IMR-90 (cell line): ENCODE data around the gene FLT4.

ENCODE experiments used
- CEBPB ChIP-seq: IDR thresholded peaks from 2 replicates; pipeline ENCODE4 v1.6.1; 2012; ENCODE audit warnings: low read depth, low read length, improper control_type of control experiment
- CTCF ChIP-seq: conservative IDR thresholded peaks from 2 replicates; pipeline ENCODE4 v1.5.1; 2012; ENCODE audit warnings: mild to moderate bottlenecking, low read depth, low read length, improper control_type of control experiment
- MXI1 ChIP-seq: IDR thresholded peaks from 2 replicates; pipeline ENCODE4 v1.6.1; 2012; ENCODE audit warnings: low read depth, mild to moderate bottlenecking, low read length, moderate library complexity, borderline replicate concordance
- POLR2A ChIP-seq: IDR thresholded peaks from 2 replicates; pipeline ENCODE4 v1.6.1; 2012; ENCODE audit warnings: mild to moderate bottlenecking, low read depth, low read length
- USF2 ChIP-seq: fragments of 150-350 bp; IDR thresholded peaks from 2 replicates; pipeline ENCODE4 v1.6.1; 2017; ENCODE audit warnings: mild to moderate bottlenecking, antibody characterized with exemption, low read length, low read depth

GRCh38 chr5:180696116-180696515, 46.7 kb upstream of the FLT4 start:
- TF ChIP-seq MXI1 (no peak), CEBPB (no peak), CTCF (no peak), USF2 (no peak), POLR2A (no peak)
